Left ventricle myocardium superior (tissue), 1 donor: Measurements from ENCODE around the gene SORCS2. TPM values are rescaled to one million over a fixed set of nuclear protein-coding genes. Genes with fewer than 3 reads are reported as not detected.
"Not testable (repeated sequence)": the region's sequence is repeated elsewhere in the genome, so short reads cannot be mapped to it uniquely, and the experiment has no call there.

ENCODE experiments used
- ATAC-seq: fragments of 200-7000 bp; cut with Tn5 transposase; one replicate; pipeline ENCODE4 v1.9.1; 2020; ENCODE audit warnings: mild to moderate bottlenecking, moderate library complexity
- DNase-seq: peaks from one replicate; pipeline ENCODE4 v3.0.0-alpha.2; 2020
- intact Hi-C: fragments of 100-400 bp; cut with micrococcal nuclease; formaldehyde crosslinking; loops from one replicate; pipeline ENCODE4 v1.11.0; 2022
- total RNA-seq: library from RNA; stranded (reverse); fragmentation: NEBNext Ultra II Directional; extraction: Animal tissue kit (Norgen Biotek cat#: 25700); gene quantifications from one replicate; pipeline ENCODE4 v1.2.1, GENCODE V29; 2021
- donor health status: DM: no; HTN: yes; CAD: no; lungs with severe emphysema.

The SORCS2 gene
- total RNA-seq, 1 donor from 2014 or later: 1.5 TPM

- intact Hi-C loops: no loop called here
- ATAC-seq: no peak
- DNase-seq: no peak
Observed at GRCh38 chr4:7572894-7573293, 380.6 kb downstream of the SORCS2 start.

GRCh38 chr4:7573576-7574091 is 381.3 kb downstream of the SORCS2 start:
- ATAC-seq: no peak
- intact Hi-C loops: no loop called here
- DNase-seq: no peak

GRCh38 chr4:7574287-7575014 is 382.1 kb downstream of the SORCS2 start:
- ATAC-seq (no peak), DNase-seq (no peak)
- intact Hi-C loops: no loop called here

- DNase-seq (no peak), ATAC-seq (no peak)
- intact Hi-C loops: no loop called here
Observed at GRCh38 chr4:7575426-7575825, 383.1 kb downstream of the SORCS2 start.

- ATAC-seq, DNase-seq, intact Hi-C loops: not testable (repeated sequence)
Observed at GRCh38 chr4:7577361-7578039, 385.2 kb downstream of the SORCS2 start.

GRCh38 chr4:7581477-7581876 is 389.1 kb downstream of the SORCS2 start:
- peak; percentile 49 for DNase-seq
- peak; percentile 25 for ATAC-seq
- intact Hi-C loops: no loop called here

- no peak for ATAC-seq
- no peak for DNase-seq
- intact Hi-C loops: no loop called here
Observed at GRCh38 chr4:7582313-7583097, 390.2 kb downstream of the SORCS2 start.

- ATAC-seq (no peak), DNase-seq (no peak)
- intact Hi-C loops: no loop called here
Observed at GRCh38 chr4:7584098-7584497, 391.8 kb downstream of the SORCS2 start.

GRCh38 chr4:7584606-7585159 is 392.3 kb downstream of the SORCS2 start:
- no peak for DNase-seq
- no peak for ATAC-seq
- intact Hi-C loops: no loop called here

GRCh38 chr4:7585768-7586167 is 393.4 kb downstream of the SORCS2 start:
- DNase-seq (no peak), ATAC-seq (no peak)
- intact Hi-C loops: no loop called here

GRCh38 chr4:7587433-7588405 is 395.4 kb downstream of the SORCS2 start:
- DNase-seq (no peak), ATAC-seq (no peak)
- intact Hi-C loops: no loop called here

GRCh38 chr4:7590189-7590588 is 397.9 kb downstream of the SORCS2 start:
- no peak for DNase-seq
- intact Hi-C loops: no loop called here

GRCh38 chr4:7590899-7591298 is 398.6 kb downstream of the SORCS2 start:
- ATAC-seq (no peak), DNase-seq (no peak)
- intact Hi-C loops: no loop called here

More at GRCh38 chr4:7590189-7590588, 397.9 kb downstream of the SORCS2 start:
- ATAC-seq: no peak

GRCh38 chr4:7591409-7592053 is 399.2 kb downstream of the SORCS2 start:
- no peak for ATAC-seq
- DNase-seq: no peak
- intact Hi-C loops: no loop called here

- ATAC-seq (no peak), DNase-seq (no peak)
- intact Hi-C loops: no loop called here
Observed at GRCh38 chr4:7593646-7594412, 401.5 kb downstream of the SORCS2 start.

- no peak for DNase-seq
- ATAC-seq: peak; percentile 91
- intact Hi-C loops: no loop called here
Observed at GRCh38 chr4:7595934-7596461, 403.7 kb downstream of the SORCS2 start.
